Activated naive CD8-positive, alpha-beta T cell treated with anti-CD3 and anti-CD28 coated beads for 36 hours (primary cell): ENCODE data around the gene ALDH16A1. TPM values are rescaled to one million over a fixed set of nuclear protein-coding genes. Genes with fewer than 3 reads are reported as not detected.

Source experiments
- DNase-seq: peaks from one replicate; pipeline ENCODE4 v3.0.0; 2021
- H3K27ac Mint-ChIP-seq: one replicate; pipeline ENCODE4 v1.8.0; 2022; ENCODE audit warnings: mild to moderate bottlenecking, moderate library complexity, mixed read lengths
- H3K27me3 Mint-ChIP-seq: one replicate; pipeline ENCODE4 v1.8.0; 2022; ENCODE audit warnings: mild to moderate bottlenecking, mixed read lengths
- H3K36me3 Mint-ChIP-seq: one replicate; pipeline ENCODE4 v1.8.0; 2021; ENCODE audit warnings: mild to moderate bottlenecking, mixed read lengths
- H3K4me1 Mint-ChIP-seq: one replicate; pipeline ENCODE4 v1.8.0; 2021; ENCODE audit warnings: mixed read lengths
- H3K4me3 Mint-ChIP-seq: one replicate; pipeline ENCODE4 v1.8.0; 2022; ENCODE audit warnings: mild to moderate bottlenecking, moderate library complexity, mixed read lengths
- H3K9me3 Mint-ChIP-seq: one replicate; pipeline ENCODE4 v1.8.0; 2022; ENCODE audit warnings: mixed read lengths
- total RNA-seq, 2 experiments: library from RNA; stranded (reverse); gene quantifications; one replicate each; pipeline ENCODE4 v1.2.3, GENCODE V29; 2021

The ALDH16A1 gene
- total RNA-seq, 2 experiments from 2014 or later: 34.4 to 42.0 TPM

DNA sequence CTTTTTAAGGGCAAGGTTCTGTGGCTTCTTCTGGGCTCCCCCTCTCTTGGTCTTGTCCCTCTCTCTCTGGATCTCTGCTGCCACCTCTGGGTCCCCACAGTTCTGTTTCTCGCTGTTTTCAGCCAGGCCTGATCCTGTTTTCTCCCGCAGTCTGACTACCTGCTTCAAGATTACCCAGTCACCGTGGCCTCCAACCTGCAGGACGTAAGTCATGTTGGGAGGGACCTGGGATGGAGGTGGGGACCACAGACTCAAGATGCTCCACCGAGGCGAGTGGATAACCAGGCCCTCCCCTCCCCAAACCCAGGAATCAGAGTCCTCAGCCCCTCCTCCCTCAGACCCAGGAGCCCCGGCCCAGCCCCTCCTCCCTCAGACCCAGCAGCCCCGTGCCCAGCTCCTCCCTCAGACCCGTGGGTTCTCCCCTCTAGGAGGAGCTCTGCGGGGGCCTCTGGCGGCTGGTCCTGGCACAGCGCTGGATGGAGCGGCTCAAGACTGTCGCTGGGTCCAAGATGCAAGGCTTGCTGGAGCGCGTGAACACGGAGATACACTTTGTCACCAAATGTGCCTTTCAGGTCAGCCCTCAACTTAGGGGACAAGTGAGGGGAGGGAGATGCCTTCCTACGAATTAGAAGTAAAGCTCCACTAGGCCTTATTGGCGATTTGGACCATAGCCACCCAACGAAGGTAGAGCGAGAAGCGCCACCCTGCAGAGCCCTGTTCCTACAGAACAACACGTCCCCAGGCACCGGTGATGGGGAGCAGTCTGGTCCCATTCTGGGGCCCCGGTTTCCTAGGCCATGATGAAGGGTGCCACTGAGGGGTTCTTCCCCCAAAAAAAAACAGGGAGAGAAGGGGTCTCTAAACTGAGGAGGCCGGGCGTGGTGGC, 23.2 kb downstream of the ALDH16A1 start:
- peak overlapping the region; percentile 98 for H3K4me3 Mint-ChIP-seq
- peaks cover 39% of the 10 kb centered on the region for H3K4me1 Mint-ChIP-seq
- H3K27ac Mint-ChIP-seq: peak overlapping the region; percentile 95
- no peaks in the 10 kb centered on the region for H3K9me3 Mint-ChIP-seq
- DNase-seq: peak; percentile 87
- H3K36me3 Mint-ChIP-seq: peaks cover 36% of the 10 kb centered on the region
- no peaks in the 10 kb centered on the region for H3K27me3 Mint-ChIP-seq

GRCh38 chr19:49479975-49480628, 27.1 kb downstream of the ALDH16A1 start:
- H3K27ac Mint-ChIP-seq: peak overlapping the region; percentile 8
- H3K36me3 Mint-ChIP-seq: peaks cover 31% of the 10 kb centered on the region
- H3K27me3 Mint-ChIP-seq: no peaks in the 10 kb centered on the region
- peaks cover 25% of the 10 kb centered on the region for H3K4me1 Mint-ChIP-seq
- H3K4me3 Mint-ChIP-seq: no peak overlapping the region
- H3K9me3 Mint-ChIP-seq: no peaks in the 10 kb centered on the region
- DNase-seq: no peak

DNA sequence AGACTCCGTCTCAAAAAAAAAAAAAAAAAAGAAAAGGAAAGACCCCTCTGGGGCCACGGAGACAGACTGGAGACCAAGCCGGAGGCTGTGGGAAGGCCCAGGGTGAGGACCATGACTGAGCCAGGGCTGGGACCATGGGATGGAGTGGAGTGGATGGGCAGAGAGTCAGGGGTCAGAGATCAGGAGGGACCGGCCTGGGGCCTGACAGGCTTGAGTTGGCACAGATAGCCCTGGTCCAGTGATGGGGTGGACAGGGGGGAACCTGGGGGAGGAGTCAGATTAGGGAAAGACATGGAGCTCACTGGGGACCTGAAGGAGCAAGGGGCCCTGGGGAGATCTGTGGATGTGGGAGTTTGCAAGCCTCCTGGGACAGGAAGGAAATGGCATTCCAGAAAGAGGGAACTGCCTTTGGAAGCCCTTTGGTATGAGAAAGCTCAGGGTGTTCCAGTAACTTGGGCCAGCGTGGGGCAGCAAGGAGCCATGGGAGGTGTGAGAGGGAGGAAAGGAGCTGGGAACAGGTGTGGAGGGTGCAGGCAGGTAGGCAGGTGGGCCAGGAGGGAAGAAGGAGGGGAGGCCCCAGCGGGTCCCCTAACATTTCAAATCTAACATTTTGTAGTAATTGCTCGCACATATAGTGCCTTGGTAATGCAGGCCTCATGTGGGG, 28.1 kb downstream of the ALDH16A1 start:
- Mint-ChIP-seq H3K9me3 (no peaks in the 10 kb centered on the region), H3K27ac (peak overlapping the region; percentile 68), H3K36me3 (peaks cover 28% of the 10 kb centered on the region), H3K4me1 (peaks cover 19% of the 10 kb centered on the region), H3K27me3 (no peaks in the 10 kb centered on the region), H3K4me3 (peak overlapping the region; percentile 14)
- no peak for DNase-seq

DNA sequence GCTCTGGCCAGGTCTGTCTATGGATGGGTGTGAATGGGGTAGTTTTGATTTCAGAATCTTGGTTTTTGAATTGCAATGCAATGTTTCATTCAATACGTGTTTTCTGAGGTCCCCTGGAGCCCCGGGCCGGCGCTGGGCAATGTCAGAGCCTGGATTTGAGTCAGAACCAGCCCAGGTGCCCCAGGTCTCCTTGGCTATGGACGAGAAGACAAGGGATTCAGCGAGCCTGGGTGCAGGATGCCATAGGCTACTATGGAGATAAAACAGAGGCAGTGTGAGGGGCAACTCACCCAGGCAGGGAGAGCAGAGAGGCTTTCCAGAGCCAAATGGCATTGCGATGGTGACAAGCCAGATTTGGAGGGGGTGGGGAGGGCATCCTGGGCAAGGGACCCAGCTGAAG, 33.2 kb downstream of the ALDH16A1 start:
- H3K36me3 Mint-ChIP-seq: peaks cover 52% of the 10 kb centered on the region
- H3K4me1 Mint-ChIP-seq: peaks cover 32% of the 10 kb centered on the region
- peak overlapping the region; percentile 83 for H3K27ac Mint-ChIP-seq
- H3K4me3 Mint-ChIP-seq: peak overlapping the region; percentile 43
- peaks cover 23% of the 10 kb centered on the region for H3K27me3 Mint-ChIP-seq
- DNase-seq: no peak
- H3K9me3 Mint-ChIP-seq: peaks cover 2% of the 10 kb centered on the region

DNA sequence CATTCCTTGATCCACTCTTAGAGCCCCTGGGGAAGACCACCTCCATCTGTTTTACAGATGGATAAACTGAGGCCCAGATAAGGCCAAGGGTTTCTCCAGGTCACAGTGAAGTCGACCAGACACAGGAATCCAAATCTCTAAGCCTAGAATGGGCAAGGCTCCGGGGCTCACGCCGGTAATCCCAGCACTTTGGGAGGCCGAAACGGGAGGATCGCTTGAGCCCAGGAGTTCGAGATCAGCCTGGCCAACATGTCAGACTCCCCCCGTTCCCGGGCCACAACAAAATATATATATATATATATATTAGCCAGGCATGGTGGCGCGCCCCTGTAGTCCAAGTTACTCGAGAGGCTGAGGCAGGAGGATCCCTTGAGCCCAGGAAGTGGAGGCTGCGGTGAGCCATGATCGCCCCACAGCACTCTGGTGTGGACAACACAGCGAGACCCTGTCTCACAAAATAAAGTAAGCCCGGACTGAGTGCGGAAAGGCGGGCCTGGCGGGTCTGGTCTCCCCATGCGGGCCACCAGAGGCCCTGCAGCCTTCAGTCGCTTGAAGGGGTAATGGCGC, 33.8 kb downstream of the ALDH16A1 start:
- H3K9me3 Mint-ChIP-seq: peaks cover 2% of the 10 kb centered on the region
- peaks cover 23% of the 10 kb centered on the region for H3K27me3 Mint-ChIP-seq
- DNase-seq: no peak
- H3K36me3 Mint-ChIP-seq: peaks cover 58% of the 10 kb centered on the region
- peak overlapping the region; percentile 97 for H3K27ac Mint-ChIP-seq
- peak overlapping the region; percentile 93 for H3K4me3 Mint-ChIP-seq
- peaks cover 34% of the 10 kb centered on the region for H3K4me1 Mint-ChIP-seq

DNA sequence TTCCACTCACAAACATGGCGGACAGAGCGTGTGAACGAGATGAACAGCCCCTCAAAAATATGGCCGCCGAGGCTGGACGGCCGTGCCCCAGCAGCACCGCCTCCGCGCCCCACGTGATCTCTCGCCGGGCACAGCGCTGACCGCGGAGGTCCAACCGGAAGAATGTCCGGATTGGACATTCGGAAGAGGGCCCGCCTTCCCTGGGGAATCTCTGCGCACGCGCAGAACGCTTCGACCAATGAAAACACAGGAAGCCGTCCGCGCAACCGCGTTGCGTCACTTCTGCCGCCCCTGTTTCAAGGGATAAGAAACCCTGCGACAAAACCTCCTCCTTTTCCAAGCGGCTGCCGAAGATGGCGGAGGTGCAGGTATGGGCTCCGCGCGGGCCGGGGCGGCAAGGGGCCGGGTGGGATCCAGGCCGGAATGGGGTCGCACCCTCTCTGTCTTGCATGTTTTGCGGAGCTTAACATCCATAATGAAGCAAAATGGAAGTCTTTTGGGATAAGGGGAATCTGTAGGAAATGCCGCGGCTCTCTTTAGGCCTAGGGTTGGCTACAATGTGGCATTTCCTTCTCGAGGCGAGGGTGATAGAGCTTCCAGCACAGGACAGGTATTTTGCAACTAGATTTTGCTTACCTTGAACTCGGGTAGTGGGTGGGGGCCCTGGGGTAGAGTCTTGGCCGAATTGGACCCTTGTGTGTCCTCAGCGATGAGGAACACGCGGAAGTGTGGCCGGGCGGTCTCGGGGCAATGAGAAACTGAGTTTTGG, 34.4 kb downstream of the ALDH16A1 start, which contains the start of gene RPL13A:
TSS of gene RPL13A (plus strand) at position 332 of the 769 bp plus-strand sequence. CDS start at position 354, 22 bp downstream.
- H3K4me1 Mint-ChIP-seq: peaks cover 38% of the 10 kb centered on the region

DNA sequence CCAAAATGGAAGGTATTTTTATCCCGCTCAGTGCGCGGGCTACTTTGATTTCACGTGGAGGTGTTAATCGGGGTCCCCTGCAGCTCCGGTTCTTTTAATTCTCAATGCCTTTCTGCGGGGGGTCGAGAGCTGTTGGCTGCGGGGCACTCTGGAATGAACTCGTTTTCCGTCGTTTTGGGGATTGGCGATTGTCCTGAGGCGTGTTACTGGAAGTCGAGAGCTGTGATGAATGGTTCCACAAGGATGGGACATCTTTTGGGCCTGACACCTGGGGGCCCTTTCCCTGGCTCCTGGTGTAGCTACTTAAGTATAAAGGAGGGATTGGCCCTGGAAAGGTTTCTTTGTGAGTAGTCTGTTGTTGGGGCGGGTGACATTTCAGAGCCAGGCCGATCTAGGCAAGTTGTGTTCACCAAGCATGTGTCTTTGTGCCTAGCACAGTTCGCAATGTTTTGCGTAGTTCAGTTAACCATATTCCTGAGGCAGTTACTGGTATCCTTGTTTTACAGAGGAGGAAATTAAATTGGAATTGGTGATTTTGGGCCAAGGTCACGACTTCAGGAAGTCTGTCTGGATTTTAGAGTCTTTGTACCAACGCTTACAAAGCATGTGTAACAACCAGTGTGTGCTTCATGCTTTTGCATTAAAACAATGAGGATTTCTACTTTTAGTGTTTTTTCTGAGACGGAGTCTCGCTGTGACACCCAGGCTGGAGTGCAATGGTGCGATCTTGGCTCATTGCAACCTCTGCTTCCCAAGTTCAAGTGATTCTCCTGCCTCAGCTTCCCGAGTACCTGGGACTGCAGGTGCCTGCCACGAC, 35.2 kb downstream of the ALDH16A1 start:
- H3K36me3 Mint-ChIP-seq: peaks cover 72% of the 10 kb centered on the region
- H3K4me1 Mint-ChIP-seq: peaks cover 44% of the 10 kb centered on the region
- H3K4me3 Mint-ChIP-seq: peak overlapping the region; percentile 93
- H3K27me3 Mint-ChIP-seq: peaks cover 31% of the 10 kb centered on the region
- peak overlapping the region; percentile 97 for H3K27ac Mint-ChIP-seq
- H3K9me3 Mint-ChIP-seq: peaks cover 2% of the 10 kb centered on the region
- DNase-seq: no peak

More for the DNA sequence above, 34.4 kb downstream of the ALDH16A1 start, which contains the start of gene RPL13A:
- H3K27me3 Mint-ChIP-seq: peaks cover 23% of the 10 kb centered on the region
- H3K4me3 Mint-ChIP-seq: peak within 1 kb of the TSS; percentile 93
- peak; percentile 100 for DNase-seq
- peaks cover 2% of the 10 kb centered on the region for H3K9me3 Mint-ChIP-seq
- H3K27ac Mint-ChIP-seq: peak within 1 kb of the TSS; percentile 97
- peaks cover 65% of the 10 kb centered on the region for H3K36me3 Mint-ChIP-seq

DNA sequence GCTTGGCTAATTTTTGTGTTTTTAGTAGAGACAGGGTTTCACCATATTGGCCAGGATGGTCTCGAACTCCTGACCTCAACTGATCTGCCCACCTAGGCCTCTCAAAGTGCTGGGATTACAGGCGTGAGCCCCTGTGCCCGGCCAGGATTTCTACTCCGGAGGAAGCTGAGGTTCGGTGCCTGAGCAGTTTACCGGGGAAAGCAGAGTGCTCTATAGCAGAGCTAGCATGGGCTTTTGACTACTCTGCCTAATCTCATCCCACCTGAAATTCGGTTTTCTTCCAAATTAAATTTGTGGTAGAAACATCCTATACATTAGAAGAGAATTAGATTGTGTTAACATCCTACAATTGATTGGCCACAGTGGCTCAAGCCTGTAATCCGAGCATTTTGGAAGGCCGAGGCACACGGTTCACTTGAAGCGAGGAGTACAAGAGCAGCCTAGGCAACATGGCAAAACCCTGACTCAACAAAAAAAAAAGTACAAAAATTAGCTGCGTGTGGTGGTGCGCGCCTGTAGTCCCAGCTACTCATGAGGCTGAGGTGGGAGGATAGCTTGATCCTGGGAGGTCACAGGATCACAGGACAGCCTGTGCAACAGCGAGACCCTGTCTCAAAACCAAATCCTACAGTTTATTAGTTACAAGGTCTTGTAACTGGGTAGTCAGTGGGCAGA, 36.0 kb downstream of the ALDH16A1 start:
- peaks cover 42% of the 10 kb centered on the region for H3K4me1 Mint-ChIP-seq
- peaks cover 73% of the 10 kb centered on the region for H3K36me3 Mint-ChIP-seq
- H3K27me3 Mint-ChIP-seq: peaks cover 33% of the 10 kb centered on the region
- peak overlapping the region; percentile 93 for H3K4me3 Mint-ChIP-seq
- H3K27ac Mint-ChIP-seq: peak overlapping the region; percentile 97
- no peak for DNase-seq
- H3K9me3 Mint-ChIP-seq: peaks cover 2% of the 10 kb centered on the region

DNA sequence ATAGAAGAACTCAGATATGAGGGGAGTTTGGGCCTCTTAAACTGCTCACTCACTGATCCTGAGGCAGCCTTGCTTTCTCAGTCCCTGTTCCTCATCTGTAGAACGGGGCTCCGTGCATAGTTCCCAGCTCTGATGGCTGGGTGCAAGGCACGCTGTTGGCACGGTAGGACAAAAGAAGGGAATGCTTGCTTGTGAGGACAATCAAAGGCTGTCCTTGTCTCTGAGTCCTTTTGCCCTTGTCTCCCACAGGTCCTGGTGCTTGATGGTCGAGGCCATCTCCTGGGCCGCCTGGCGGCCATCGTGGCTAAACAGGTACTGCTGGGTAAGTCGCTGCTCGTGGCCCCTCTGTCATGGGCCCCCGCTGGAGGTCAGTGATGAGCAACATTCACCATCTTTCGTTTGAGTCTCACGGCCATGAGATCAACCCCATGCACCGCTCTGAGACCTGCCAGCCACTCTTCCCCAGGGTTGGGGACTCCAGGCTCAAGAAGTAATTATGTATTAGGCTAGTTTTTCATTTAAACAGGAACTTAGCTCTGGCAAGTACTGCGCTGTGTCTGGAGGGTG, 36.7 kb downstream of the ALDH16A1 start:
- Mint-ChIP-seq H3K4me3 (peak overlapping the region; percentile 93), H3K36me3 (peaks cover 73% of the 10 kb centered on the region), H3K4me1 (peaks cover 42% of the 10 kb centered on the region), H3K27me3 (peaks cover 33% of the 10 kb centered on the region), H3K27ac (peak overlapping the region; percentile 97), H3K9me3 (peaks cover 2% of the 10 kb centered on the region)
- no peak for DNase-seq

DNA sequence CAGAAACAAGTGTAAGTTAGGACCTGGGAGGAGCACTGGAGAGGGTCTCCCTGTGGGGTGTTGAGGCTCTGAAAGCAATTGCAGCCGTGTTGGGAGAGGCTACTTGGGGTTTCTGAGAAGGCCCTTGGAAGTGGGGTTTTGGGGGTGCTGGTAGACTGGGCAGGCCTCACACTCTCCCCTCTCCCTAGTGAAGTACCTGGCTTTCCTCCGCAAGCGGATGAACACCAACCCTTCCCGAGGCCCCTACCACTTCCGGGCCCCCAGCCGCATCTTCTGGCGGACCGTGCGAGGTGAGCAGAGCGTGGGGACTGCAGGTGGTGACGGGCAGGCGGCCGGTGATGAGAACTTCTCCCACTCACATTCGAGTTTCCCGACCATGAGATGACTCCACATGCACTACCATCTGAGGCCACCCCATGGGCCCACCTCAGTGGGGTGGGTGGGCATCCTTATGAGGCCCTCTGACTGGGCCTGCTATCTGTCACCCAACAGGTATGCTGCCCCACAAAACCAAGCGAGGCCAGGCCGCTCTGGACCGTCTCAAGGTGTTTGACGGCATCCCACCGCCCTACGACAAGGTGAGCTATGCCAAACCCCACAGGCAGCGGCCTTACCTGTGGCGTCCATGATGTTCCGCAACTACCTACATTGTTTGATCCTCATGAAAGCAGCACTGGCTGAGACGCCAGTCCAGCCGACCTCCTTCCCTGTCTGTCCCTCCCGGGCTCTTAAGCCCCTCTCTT, 37.4 kb downstream of the ALDH16A1 start:
- Mint-ChIP-seq H3K4me1 (peaks cover 46% of the 10 kb centered on the region), H3K9me3 (peaks cover 2% of the 10 kb centered on the region), H3K27ac (peak overlapping the region; percentile 97), H3K4me3 (peak overlapping the region; percentile 93), H3K27me3 (peaks cover 33% of the 10 kb centered on the region), H3K36me3 (peaks cover 73% of the 10 kb centered on the region)
- no peak for DNase-seq

GRCh38 chr19:49491030-49491803, 38.2 kb downstream of the ALDH16A1 start:
- Mint-ChIP-seq H3K36me3 (peaks cover 66% of the 10 kb centered on the region), H3K4me1 (peaks cover 45% of the 10 kb centered on the region), H3K27me3 (peaks cover 33% of the 10 kb centered on the region), H3K27ac (peak overlapping the region; percentile 97), H3K9me3 (peaks cover 4% of the 10 kb centered on the region), H3K4me3 (peak overlapping the region; percentile 93)
- DNase-seq: no peak
